NT2/D1 (cell line): Measurements from ENCODE around the gene CAMK2B.

ENCODE experiments used
- SUZ12 ChIP-seq: IDR thresholded peaks from 2 replicates; pipeline ENCODE4 v1.6.1; 2011; ENCODE audit not compliant: insufficient read length, insufficient read depth; ENCODE audit errors: extremely low read depth
- ZNF274 ChIP-seq: IDR thresholded peaks from 2 replicates; pipeline ENCODE4 v1.6.1; 2011; ENCODE audit warnings: mild to moderate bottlenecking, low read depth, low read length

GRCh38 chr7:44239361-44239760 is 86.0 kb downstream of the CAMK2B start:
- TF ChIP-seq ZNF274: no peak
- no peak for TF ChIP-seq SUZ12
